Parathyroid adenoma (tissue), 2 donors: ENCODE data around the gene GNL3.
A peak's percentile ranks its signal among the peaks of the same experiment; 100 is the strongest.

Experiments used
- H2AFZ ChIP-seq: fragments of 300-600 bp; sonication (generic); one replicate; pipeline ENCODE4 v1.7.0; 2017; ENCODE audit warnings: antibody characterized with exemption, mild to moderate bottlenecking
- H3K27ac ChIP-seq: fragments of 300-600 bp; sonication (generic); one replicate; pipeline ENCODE4 v1.7.0; 2017
- H3K27me3 ChIP-seq: fragments of 300-600 bp; sonication (generic); one replicate; pipeline ENCODE4 v1.7.0; 2017; ENCODE audit warnings: low read length; ENCODE audit not compliant: control insufficient read depth, insufficient read depth
- H3K36me3 ChIP-seq: fragments of 300-600 bp; sonication (generic); one replicate; pipeline ENCODE4 v1.7.0; 2017; ENCODE audit warnings: low read length; ENCODE audit not compliant: control insufficient read depth, insufficient read depth
- H3K4me1 ChIP-seq: fragments of 300-600 bp; sonication (generic); one replicate; pipeline ENCODE4 v1.7.0; 2017; ENCODE audit warnings: control low read depth
- H3K4me2 ChIP-seq: fragments of 300-600 bp; sonication (generic); one replicate; pipeline ENCODE4 v1.7.0; 2017; ENCODE audit warnings: low read length
- H3K4me3 ChIP-seq: fragments of 300-600 bp; sonication (generic); one replicate; pipeline ENCODE4 v1.7.0; 2017; ENCODE audit warnings: low read depth, low read length
- H3K79me2 ChIP-seq: fragments of 300-600 bp; sonication (generic); one replicate; pipeline ENCODE4 v1.7.0; 2017; ENCODE audit warnings: control low read depth
- H3K9ac ChIP-seq: fragments of 300-600 bp; sonication (generic); one replicate; pipeline ENCODE4 v1.7.0; 2017; ENCODE audit warnings: mild to moderate bottlenecking
- H3K9me3 ChIP-seq: fragments of 300-600 bp; sonication (generic); one replicate; pipeline ENCODE4 v1.7.0; 2017; ENCODE audit warnings: low read length; ENCODE audit not compliant: control insufficient read depth
- CTCF ChIP-seq: fragments of 300-600 bp; sonication (generic); IDR thresholded peaks from one replicate; pipeline ENCODE4 v1.7.0; 2017; ENCODE audit warnings: antibody characterized with exemption, mild to moderate bottlenecking
- donor health status: primary hyperparathyroidism.

GNL3 gene

GRCh38 chr3:52685709-52686691, at the start of gene GNL3, which contains the start of gene PBRM1:
TSS of gene GNL3 (plus strand) at chr3:52686032. CDS start at chr3:52686093, 61 bp downstream.
TSS of gene PBRM1 (minus strand) at chr3:52685913.
- no peaks in the 10 kb centered on the region for H3K27me3 ChIP-seq
- H3K9ac ChIP-seq: no peak within 1 kb of the TSS
- H3K79me2 ChIP-seq: peaks cover 19% of the 10 kb centered on the region
- no peaks in the 10 kb centered on the region for H3K9me3 ChIP-seq
- H3K4me1 ChIP-seq: peaks cover 3% of the 10 kb centered on the region
- peak within 1 kb of the TSS; percentile 80 for H3K27ac ChIP-seq
- no peaks in the 10 kb centered on the region for H3K36me3 ChIP-seq
- H3K4me3 ChIP-seq: peak within 1 kb of the TSS; percentile 83
- peak within 1 kb of the TSS; percentile 83 for H2AFZ ChIP-seq
- peak within 1 kb of the TSS; percentile 92 for H3K4me2 ChIP-seq
- TF ChIP-seq CTCF: no peak

- Histone ChIP-seq H3K4me1 (no peaks in the 10 kb centered on the region), H3K27me3 (no peaks in the 10 kb centered on the region), H3K4me2 (no peak overlapping the region), H3K9ac (no peak overlapping the region), H3K79me2 (no peaks in the 10 kb centered on the region), H3K36me3 (no peaks in the 10 kb centered on the region), H3K27ac (no peak overlapping the region), H3K4me3 (no peak overlapping the region), H3K9me3 (no peaks in the 10 kb centered on the region), H2AFZ (no peak overlapping the region)
- no peak for TF ChIP-seq CTCF
Measured at GRCh38 chr3:52636673-52637072, 49.2 kb upstream of the GNL3 start.

GRCh38 chr3:52645549-52645948, 40.3 kb upstream of the GNL3 start:
- no peak overlapping the region for H2AFZ ChIP-seq
- H3K27me3 ChIP-seq: no peaks in the 10 kb centered on the region
- H3K9ac ChIP-seq: no peak overlapping the region
- H3K9me3 ChIP-seq: no peaks in the 10 kb centered on the region
- no peaks in the 10 kb centered on the region for H3K4me1 ChIP-seq
- H3K4me3 ChIP-seq: no peak overlapping the region
- TF ChIP-seq CTCF: no peak
- no peaks in the 10 kb centered on the region for H3K36me3 ChIP-seq
- no peak overlapping the region for H3K27ac ChIP-seq
- no peak overlapping the region for H3K4me2 ChIP-seq
- peaks cover 2% of the 10 kb centered on the region for H3K79me2 ChIP-seq

- Histone ChIP-seq H3K4me2 (no peak overlapping the region), H3K4me3 (no peak overlapping the region), H3K9ac (no peak overlapping the region), H3K79me2 (peaks cover 2% of the 10 kb centered on the region), H2AFZ (no peak overlapping the region), H3K9me3 (no peaks in the 10 kb centered on the region), H3K27me3 (no peaks in the 10 kb centered on the region), H3K4me1 (no peaks in the 10 kb centered on the region), H3K36me3 (no peaks in the 10 kb centered on the region), H3K27ac (no peak overlapping the region)
- TF ChIP-seq CTCF: no peak
Measured at GRCh38 chr3:52649461-52650210, 36.2 kb upstream of the GNL3 start.
